Neuronal stem cell (in vitro differentiated cells): ENCODE results near the gene NLGN1.

Source experiments
- DNase-seq: peaks from one replicate; pipeline ENCODE4 v3.0.0-alpha.2; 2013; ENCODE audit warnings: low spot score
- H2AFZ ChIP-seq: one replicate; pipeline ENCODE4 v1.6.1; 2013; ENCODE audit warnings: mild to moderate bottlenecking, low read length, inconsistent platforms
- H2AK5ac ChIP-seq: 2 replicates; pipeline ENCODE4 v1.6.1; 2013; ENCODE audit warnings: low read depth, mild to moderate bottlenecking, inconsistent platforms, low read length, moderate library complexity, mixed read lengths
- H2BK120ac ChIP-seq: 2 replicates; pipeline ENCODE4 v1.6.1; 2013; ENCODE audit warnings: low read depth, mild to moderate bottlenecking, inconsistent platforms, low read length, moderate library complexity, mixed read lengths
- H2BK12ac ChIP-seq: one replicate; pipeline ENCODE4 v1.6.1; 2013; ENCODE audit warnings: low read length, inconsistent platforms
- H2BK15ac ChIP-seq: 2 replicates; pipeline ENCODE4 v1.6.1; 2013; ENCODE audit warnings: mild to moderate bottlenecking, low read length, inconsistent platforms, mixed read lengths
- H2BK5ac ChIP-seq: one replicate; pipeline ENCODE4 v1.6.1; 2013; ENCODE audit warnings: inconsistent platforms, mild to moderate bottlenecking, low read length, moderate library complexity
- H3K14ac ChIP-seq: one replicate; pipeline ENCODE4 v1.6.1; 2013; ENCODE audit warnings: low read length, inconsistent platforms
- H3K18ac ChIP-seq: 2 replicates; pipeline ENCODE4 v1.6.1; 2013; ENCODE audit warnings: low read length, inconsistent platforms
- H3K23ac ChIP-seq: 2 replicates; pipeline ENCODE4 v1.6.1; 2013; ENCODE audit warnings: low read depth, mild to moderate bottlenecking, mixed read lengths, low read length, inconsistent platforms; ENCODE audit not compliant: poor library complexity
- H3K27ac ChIP-seq: replicated peaks from 3 replicates; pipeline ENCODE4 v1.5.1; 2013; ENCODE audit warnings: low read length, inconsistent platforms
- H3K27me3 ChIP-seq, 3 experiments: 2 replicates each; pipeline ENCODE4 v1.6.1; 2013; ENCODE audit warnings: low read length in 3 of 3, mild to moderate bottlenecking in 2 of 3, inconsistent platforms in 1 of 3, low read depth in 1 of 3, mixed read lengths in 1 of 3, moderate library complexity in 1 of 3; ENCODE audit not compliant: control insufficient read depth in 3 of 3, insufficient read depth in 3 of 3
- H3K36me3 ChIP-seq, 2 donors: replicated peaks in 1 of 2; 2 replicates each; pipeline ENCODE4 v1.6.1; 2013; ENCODE audit warnings: low read length in 2 of 2; ENCODE audit not compliant: control insufficient read depth in 2 of 2, insufficient read depth in 2 of 2
- H3K4ac ChIP-seq: 2 replicates; pipeline ENCODE4 v1.6.1; 2013; ENCODE audit warnings: inconsistent platforms, mild to moderate bottlenecking, low read length, moderate library complexity
- H3K4me1 ChIP-seq, 2 donors: 1 replicate in 1 of 2; 2 replicates in 1 of 2; pipeline ENCODE4 v1.6.1; 2013; ENCODE audit warnings: low read length in 2 of 2, low read depth in 1 of 2; ENCODE audit not compliant: control insufficient read depth in 2 of 2, insufficient read depth in 1 of 2
- H3K4me2 ChIP-seq: one replicate; pipeline ENCODE4 v1.6.1; 2013; ENCODE audit warnings: mild to moderate bottlenecking, low read length, inconsistent platforms; ENCODE audit not compliant: insufficient read depth, poor library complexity, severe bottlenecking
- H3K4me3 ChIP-seq, 2 donors: 2 replicates each; pipeline ENCODE4 v1.5.1; 2013; ENCODE audit warnings: low read length in 2 of 2, mild to moderate bottlenecking in 2 of 2, inconsistent platforms in 1 of 2, moderate library complexity in 1 of 2
- H3K79me1 ChIP-seq: one replicate; pipeline ENCODE4 v1.6.1; 2013; ENCODE audit warnings: low read depth, mild to moderate bottlenecking, inconsistent platforms, low read length, moderate library complexity
- H3K9ac ChIP-seq: one replicate; pipeline ENCODE4 v1.6.1; 2013; ENCODE audit warnings: mild to moderate bottlenecking, low read depth, low read length, inconsistent platforms; ENCODE audit not compliant: poor library complexity
- H3K9me3 ChIP-seq, 2 donors: replicated peaks in 1 of 2; 2 replicates each; pipeline versions ENCODE3 to v1.6.1; 2013; ENCODE audit warnings: low read length in 2 of 2, mild to moderate bottlenecking in 2 of 2, inconsistent platforms in 1 of 2, low read depth in 1 of 2, mixed read lengths in 1 of 2, moderate library complexity in 1 of 2; ENCODE audit not compliant: control insufficient read depth in 2 of 2, insufficient read depth in 1 of 2
- H4K8ac ChIP-seq: one replicate; pipeline ENCODE4 v1.6.1; 2013; ENCODE audit warnings: low read depth, mild to moderate bottlenecking, inconsistent platforms, low read length, moderate library complexity
- H4K91ac ChIP-seq: one replicate; pipeline ENCODE4 v1.6.1; 2013; ENCODE audit warnings: low read length, low read depth, mild to moderate bottlenecking, inconsistent platforms; ENCODE audit not compliant: poor library complexity
- WGBS, 2 donors: extraction: QIAGEN DNeasy Blood & Tissue Kit; methylation state at CpG; one replicate each; pipeline ENCODE4 v1.1.7; 2013; ENCODE audit warnings: missing lambda C conversion rate in 2 of 2, mixed read lengths in 1 of 2; ENCODE audit not compliant: insufficient read length in 2 of 2, insufficient replicate concordance in 1 of 2; ENCODE audit errors: extremely low coverage in 2 of 2; 5-methylcytosine and 5-hydroxymethylcytosine counted together

NLGN1 gene

GRCh38 chr3:173745952-173746682 is 348.6 kb downstream of the NLGN1 start:
- no peak overlapping the region for H3K4me3 ChIP-seq
- no peak overlapping the region for H3K4me2 ChIP-seq
- no peak overlapping the region for H2AFZ ChIP-seq
- no peak overlapping the region for H3K27ac ChIP-seq
- H3K27me3 ChIP-seq = no peaks in the 10 kb centered on the region
- DNase-seq = no peak
- no peak overlapping the region for H3K23ac ChIP-seq
- H3K14ac ChIP-seq = no peak overlapping the region
- no peak overlapping the region for H2BK15ac ChIP-seq
- H2BK12ac ChIP-seq = no peak overlapping the region
- H3K79me1 ChIP-seq = peaks cover 2% of the 10 kb centered on the region
- no peaks in the 10 kb centered on the region for H3K9me3 ChIP-seq
- no peak overlapping the region for H3K18ac ChIP-seq
- H3K4ac ChIP-seq = no peak overlapping the region
- WGBS, 2 donors = no CpG with 5 or more reads among the region's 4 CpGs
- H3K9ac ChIP-seq = no peak overlapping the region
- no peak overlapping the region for H2BK120ac ChIP-seq
- no peak overlapping the region for H4K91ac ChIP-seq
- H3K36me3 ChIP-seq = no peaks in the 10 kb centered on the region
- H3K4me1 ChIP-seq = peaks cover 0 to 3% of the 10 kb centered on the region in 2 donors
- no peak overlapping the region for H4K8ac ChIP-seq
- H2AK5ac ChIP-seq = no peak overlapping the region
- H2BK5ac ChIP-seq = no peak overlapping the region

- Histone ChIP-seq H3K9me3 (no peaks in the 10 kb centered on the region), H3K27ac (no peak overlapping the region), H3K4me1 (peaks cover 0 to 3% of the 10 kb centered on the region in 2 donors), H2BK5ac (no peak overlapping the region), H4K91ac (no peak overlapping the region), H3K36me3 (no peaks in the 10 kb centered on the region), H3K4me2 (no peak overlapping the region), H2BK120ac (no peak overlapping the region), H3K79me1 (no peaks in the 10 kb centered on the region), H3K14ac (no peak overlapping the region), H3K4me3 (no peak overlapping the region), H2BK15ac (no peak overlapping the region), H3K18ac (no peak overlapping the region), H2AK5ac (no peak overlapping the region), H4K8ac (no peak overlapping the region), H3K9ac (no peak overlapping the region), H2AFZ (no peak overlapping the region), H2BK12ac (no peak overlapping the region), H3K27me3 (no peaks in the 10 kb centered on the region), H3K4ac (no peak overlapping the region), H3K23ac (no peak overlapping the region)
- WGBS, 2 donors = no CpG with 5 or more reads among the region's 3 CpGs
- DNase-seq = no peak
Observed at GRCh38 chr3:173747427-173747826, 349.9 kb downstream of the NLGN1 start.

GRCh38 chr3:173748105-173748504 is 350.6 kb downstream of the NLGN1 start:
- no peak for DNase-seq
- Histone ChIP-seq H3K79me1 (no peaks in the 10 kb centered on the region), H2BK120ac (no peak overlapping the region), H2BK15ac (no peak overlapping the region), H3K4ac (no peak overlapping the region), H4K91ac (no peak overlapping the region), H3K9ac (no peak overlapping the region), H3K23ac (no peak overlapping the region), H4K8ac (no peak overlapping the region), H3K9me3 (no peaks in the 10 kb centered on the region), H2AK5ac (no peak overlapping the region), H3K4me1 (peaks cover 0 to 3% of the 10 kb centered on the region in 2 donors), H3K27ac (no peak overlapping the region), H3K36me3 (no peaks in the 10 kb centered on the region), H2BK12ac (no peak overlapping the region), H3K4me2 (no peak overlapping the region), H3K14ac (no peak overlapping the region), H2BK5ac (no peak overlapping the region), H3K27me3 (no peaks in the 10 kb centered on the region), H3K4me3 (no peak overlapping the region), H3K18ac (no peak overlapping the region), H2AFZ (no peak overlapping the region)
- WGBS, 2 donors = no CpG with 5 or more reads among the region's 1 CpG

GRCh38 chr3:173750095-173750494 is 352.6 kb downstream of the NLGN1 start:
- whole genome bisulfite sequencing, 2 donors = no CpG with 5 or more reads among the region's 2 CpGs

More at GRCh38 chr3:173750095-173750494, 352.6 kb downstream of the NLGN1 start:
- Histone ChIP-seq H3K27ac (no peak overlapping the region), H3K79me1 (no peaks in the 10 kb centered on the region), H2BK12ac (no peak overlapping the region), H4K91ac (no peak overlapping the region), H3K36me3 (no peaks in the 10 kb centered on the region), H2BK120ac (no peak overlapping the region), H3K4me1 (no peaks in the 10 kb centered on the region), H3K9ac (no peak overlapping the region), H3K27me3 (no peaks in the 10 kb centered on the region), H2AK5ac (no peak overlapping the region), H3K4me3 (no peak overlapping the region), H2AFZ (no peak overlapping the region), H3K4ac (no peak overlapping the region), H3K14ac (no peak overlapping the region), H2BK15ac (no peak overlapping the region), H3K9me3 (no peaks in the 10 kb centered on the region), H3K4me2 (no peak overlapping the region), H4K8ac (no peak overlapping the region), H3K23ac (no peak overlapping the region), H2BK5ac (no peak overlapping the region), H3K18ac (no peak overlapping the region)
- no peak for DNase-seq
